Measurements from ENCODE around the gene SHQ1. TPM values are rescaled to one million over a fixed set of nuclear protein-coding genes. Genes with fewer than 3 reads are reported as not detected.

The SHQ1 gene
- total and polyA plus RNA-seq, 2 of the 4 experiments (the other 2 are of a cell fraction), result 10.4 to 19.4 TPM

GRCh38 chr3:72848703-72849081, 447 bp upstream of the SHQ1 start:
- POLR2A ChIA-PET (ENCODE audit: unreplicated experiment), result interaction anchor here (1.3 kb wide), 1 partner anchor 39 kb away, joined by 5 read pairs; the partner anchor contains the start of gene GXYLT2
- Histone ChIP-seq H3K4me2 (ENCODE audit: low read depth, low read length) (peak overlapping the region; percentile 96), H4K91ac (ENCODE audit: insufficient read depth, low read depth, low read length) (no peak overlapping the region), H3K27ac (ENCODE audit: insufficient read depth, low read length) (no peak overlapping the region), H3K4ac (ENCODE audit: low read depth, low read length) (no peak overlapping the region), H3K9ac (ENCODE audit: low read depth, low read length) (peak overlapping the region; percentile 15; the same call in 1 of the 2 replicates), H2BK20ac (ENCODE audit: low read depth, low read length) (no peak overlapping the region), H3K79me1 (ENCODE audit: low read depth in 1 of 2, low read length in 2 of 2) (peaks cover 7 to 20% of the 10 kb centered on the region in 2 experiments; a peak in 2 of 4 replicates), H2BK120ac (ENCODE audit: low read depth, low read length) (no peak overlapping the region), H4K5ac (ENCODE audit: low read depth, low read length) (no peak overlapping the region), H2BK5ac (ENCODE audit: low read depth, low read length, poor library complexity, severe bottlenecking) (no peak overlapping the region), H3K23ac (ENCODE audit: low read depth, low read length) (no peak overlapping the region), H3K4me1 (ENCODE audit: control insufficient read depth, insufficient read depth, low read length) (no peaks in the 10 kb centered on the region; the same call in 1 of the 2 replicates), H3K27me3 (ENCODE audit: control insufficient read depth, insufficient read depth, low read length) (no peaks in the 10 kb centered on the region), H2AFZ (replicated peaks; ENCODE audit: low read length, poor library complexity) (peak overlapping the region; percentile 89), H3K4me3 (ENCODE audit: insufficient read depth, low read depth, low read length) (peak overlapping the region; percentile 90), H2AK9ac (replicated peaks; ENCODE audit: low read depth, low read length, poor library complexity) (no peak overlapping the region), H3K14ac (replicated peaks; ENCODE audit: low read depth, low read length) (no peak overlapping the region), H3K9me1 (ENCODE audit: insufficient read depth, low read length) (no peaks in the 10 kb centered on the region), H3K18ac (ENCODE audit: low read depth, low read length) (no peak overlapping the region), H2BK15ac (ENCODE audit: low read depth, low read length) (no peak overlapping the region), H3K9me3 (ENCODE audit: control insufficient read depth, insufficient read depth, low read length) (no peaks in the 10 kb centered on the region), H4K20me1 (ENCODE audit: insufficient read depth, low read length) (no peaks in the 10 kb centered on the region), H3K36me3 (ENCODE audit: control insufficient read depth, insufficient read depth, low read length) (no peaks in the 10 kb centered on the region), H4K8ac (ENCODE audit: low read depth in 2 of 2, low read length in 2 of 2) (no peak overlapping the region), H2AK5ac (ENCODE audit: low read depth, low read length) (no peak overlapping the region), H3K56ac (ENCODE audit: extremely low read depth, insufficient read depth, low read length) (no peak overlapping the region)
- intact Hi-C loops (cut with micrococcal nuclease), result loop anchor here (2.0 to 5.0 kb wide), 4 partner anchors 42 to 224 kb away; no protein-coding TSS in a partner anchor
- ATAC-seq (ENCODE audit: low read depth) (0 out of 2 replicates have a peak, but pooled peaks have one; percentile 3), DNase-seq (no peak)
- CTCF ChIA-PET, result interaction anchor here (1.1 kb wide), 1 partner anchor 237 kb away, joined by 3 read pairs; no protein-coding TSS in a partner anchor
- TF ChIP-seq RCOR1 (IDR thresholded peaks at IDR 0.05; ENCODE audit: insufficient replicate concordance, low read length) (no peak), RFX5 (IDR thresholded peaks at IDR 0.05; ENCODE audit: low read depth, low read length) (no peak)
- dilution Hi-C loops (cut with HindIII; ENCODE audit: low sequenced_read_pairs, unreplicated experiment), result no loop called here
- in situ Hi-C loops (cut with MboI; ENCODE audit: low sequenced_read_pairs), result loop anchor here (5.0 kb wide), 1 partner anchor 224 kb away; no protein-coding TSS in a partner anchor
- WGBS, 2 experiments (ENCODE audit: extremely low coverage in 2 of 2, insufficient read length in 1 of 2), result 0% methylated on average over 1 of the region's 11 CpGs; no CpG with 5 or more reads in 1 of the 2 experiments
- no TSS peak for BruUV-seq (replicated peaks)
